Measurements from ENCODE around the gene MVK.
A peak's percentile ranks its signal among the peaks of the same experiment; 100 is the strongest.

The MVK gene

GRCh38 chr12:109573029-109573913, at the start of gene MVK, which contains the start of gene MMAB:
Gene MVK, plus strand, starts transcription at chr12:109573794. Its CDS starts 1,029 bp downstream, at chr12:109574823.
Gene MMAB, minus strand, starts transcription at chr12:109573504. Its CDS starts 24 bp downstream, at chr12:109573480.
- DNase-seq, result peak; percentile 98 to 99 (median 99)

- no peak for DNase-seq
Measured at GRCh38 chr12:109524466-109525278, 48.9 kb upstream of the MVK start.

- DNase-seq, result no peak
Measured at GRCh38 chr12:109525279-109525585, 48.4 kb upstream of the MVK start.

GRCh38 chr12:109527489-109528123, 46.0 kb upstream of the MVK start:
- DNase-seq, result no peak

GRCh38 chr12:109529691-109530640, 43.6 kb upstream of the MVK start:
- DNase-seq, result no peak

GRCh38 chr12:109531411-109531810, 42.2 kb upstream of the MVK start:
- DNase-seq, result no peak

- no peak for DNase-seq
Measured at GRCh38 chr12:109532721-109533486, 40.7 kb upstream of the MVK start.

GRCh38 chr12:109533487-109533740, 40.2 kb upstream of the MVK start:
- DNase-seq, result no peak

GRCh38 chr12:109534456-109534855, 39.1 kb upstream of the MVK start:
- DNase-seq, result no peak

GRCh38 chr12:109535231-109535862, 38.2 kb upstream of the MVK start:
- DNase-seq, result no peak

- DNase-seq, result no peak
Measured at GRCh38 chr12:109535863-109536250, 37.7 kb upstream of the MVK start.

GRCh38 chr12:109537136-109537535, 36.5 kb upstream of the MVK start:
- no peak for DNase-seq

- DNase-seq, result no peak
Measured at GRCh38 chr12:109538191-109538863, 35.3 kb upstream of the MVK start.

GRCh38 chr12:109539508-109539907, 34.1 kb upstream of the MVK start:
- no peak for DNase-seq

GRCh38 chr12:109540526-109541412, 32.8 kb upstream of the MVK start:
- DNase-seq, result no peak

GRCh38 chr12:109541413-109541726, 32.2 kb upstream of the MVK start:
- DNase-seq, result no peak

- DNase-seq, result no peak
Measured at GRCh38 chr12:109542014-109542413, 31.6 kb upstream of the MVK start.

GRCh38 chr12:109542876-109543275, 30.7 kb upstream of the MVK start:
- no peak for DNase-seq

- no peak for DNase-seq
Measured at GRCh38 chr12:109544955-109545531, 28.6 kb upstream of the MVK start.

Data from stimulated activated naive CD4-positive, alpha-beta T cell (primary cell).